Uterus (tissue), 2 donors: ENCODE measurements around the gene SLC35E2B.
"Not testable (repeated sequence)": the region's sequence is repeated elsewhere in the genome, so short reads cannot be mapped to it uniquely, and the experiment has no call there.

Source experiments
- POLR2A ChIP-seq, 2 donors: fragments of 450-650 bp; IDR thresholded peaks; one replicate each; pipeline ENCODE4 v1.6.1; 2016; ENCODE audit warnings: antibody characterized with exemption in 2 of 2, mild to moderate bottlenecking in 1 of 2, moderate library complexity in 1 of 2
- TF ChIP-seq, protein P1 (sequence below), 4 experiments: fragments of 200-600 bp in 2 of 4; fragments of 450-650 bp in 2 of 4; sonication (generic) in 2 of 4; IDR thresholded peaks; one replicate each; pipeline ENCODE4 v1.5.1; 2016 to 2019; ENCODE audit warnings: antibody characterized with exemption in 4 of 4, mild to moderate bottlenecking in 2 of 4, moderate library complexity in 1 of 4

DNA sequence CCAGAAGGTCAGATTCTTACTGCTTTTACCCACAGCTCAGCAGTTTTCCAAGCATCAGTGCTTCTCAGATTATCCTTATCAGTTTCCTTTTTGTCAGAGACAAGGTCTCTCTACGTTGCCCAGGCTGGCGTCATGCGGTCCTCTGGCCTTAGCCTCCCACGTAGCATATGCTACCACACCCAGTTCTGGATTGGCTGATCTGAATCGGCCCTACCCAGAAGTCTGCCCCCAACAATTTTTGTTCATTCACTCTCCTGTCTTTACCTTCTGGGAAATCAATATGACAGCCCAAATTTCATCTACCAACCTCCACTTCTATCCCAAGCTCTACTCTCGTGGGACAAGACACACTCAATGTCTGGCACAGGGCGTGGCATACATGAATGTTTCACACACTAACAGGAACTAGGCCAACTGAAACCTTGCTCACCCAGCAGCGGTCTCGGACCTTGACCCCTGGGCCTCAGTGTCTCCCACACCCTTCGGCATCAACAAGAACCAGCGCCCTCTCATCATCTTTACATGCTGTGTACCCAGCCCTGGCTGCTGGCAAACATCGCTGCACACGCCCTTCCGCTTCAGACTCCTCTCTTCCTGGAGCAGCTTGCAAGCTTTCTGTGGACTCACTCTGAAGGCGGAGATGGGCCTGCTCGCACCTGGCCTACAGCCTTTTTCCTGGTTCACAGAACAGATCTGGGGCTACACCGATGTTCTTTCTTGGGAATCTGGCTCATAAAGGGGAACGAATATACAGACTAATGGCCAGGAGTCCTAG is 22.7 kb upstream of the SLC35E2B start:
- TF ChIP-seq, protein P1, sequence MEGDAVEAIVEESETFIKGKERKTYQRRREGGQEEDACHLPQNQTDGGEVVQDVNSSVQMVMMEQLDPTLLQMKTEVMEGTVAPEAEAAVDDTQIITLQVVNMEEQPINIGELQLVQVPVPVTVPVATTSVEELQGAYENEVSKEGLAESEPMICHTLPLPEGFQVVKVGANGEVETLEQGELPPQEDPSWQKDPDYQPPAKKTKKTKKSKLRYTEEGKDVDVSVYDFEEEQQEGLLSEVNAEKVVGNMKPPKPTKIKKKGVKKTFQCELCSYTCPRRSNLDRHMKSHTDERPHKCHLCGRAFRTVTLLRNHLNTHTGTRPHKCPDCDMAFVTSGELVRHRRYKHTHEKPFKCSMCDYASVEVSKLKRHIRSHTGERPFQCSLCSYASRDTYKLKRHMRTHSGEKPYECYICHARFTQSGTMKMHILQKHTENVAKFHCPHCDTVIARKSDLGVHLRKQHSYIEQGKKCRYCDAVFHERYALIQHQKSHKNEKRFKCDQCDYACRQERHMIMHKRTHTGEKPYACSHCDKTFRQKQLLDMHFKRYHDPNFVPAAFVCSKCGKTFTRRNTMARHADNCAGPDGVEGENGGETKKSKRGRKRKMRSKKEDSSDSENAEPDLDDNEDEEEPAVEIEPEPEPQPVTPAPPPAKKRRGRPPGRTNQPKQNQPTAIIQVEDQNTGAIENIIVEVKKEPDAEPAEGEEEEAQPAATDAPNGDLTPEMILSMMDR (IDR thresholded peaks at IDR 0.05) = not testable (repeated sequence)
- not testable (repeated sequence) for TF ChIP-seq POLR2A (IDR thresholded peaks at IDR 0.05)
